GM23248 (cell line): ENCODE measurements around the gene TRPM3. TPM values are rescaled to one million over a fixed set of nuclear protein-coding genes. Genes with fewer than 3 reads are reported as not detected.

ENCODE experiments used
- DNase-seq: peaks from one replicate; pipeline ENCODE4 v3.0.0-alpha.2; 2015
- H2AFZ ChIP-seq: fragments of 200-600 bp; sonication (generic); 2 replicates; pipeline ENCODE4 v1.6.1; 2016; ENCODE audit warnings: antibody characterized with exemption
- H3F3A ChIP-seq: fragments of 200-600 bp; sonication (generic); 2 replicates; pipeline ENCODE4 v1.6.1; 2016; ENCODE audit warnings: mild to moderate bottlenecking, antibody characterized with exemption, mixed run types; ENCODE audit not compliant: insufficient read depth
- H3K27ac ChIP-seq: fragments of 200-600 bp; sonication (generic); 2 replicates; pipeline ENCODE4 v1.5.1; 2016; ENCODE audit warnings: mild to moderate bottlenecking
- H3K27me3 ChIP-seq: fragments of 200-600 bp; sonication (generic); replicated peaks from 2 replicates; pipeline ENCODE4 v1.6.1; 2016; ENCODE audit warnings: mild to moderate bottlenecking; ENCODE audit not compliant: insufficient read depth
- H3K36me3 ChIP-seq: fragments of 200-600 bp; sonication (generic); 2 replicates; pipeline ENCODE4 v1.6.1; 2016; ENCODE audit warnings: low read depth, mild to moderate bottlenecking
- H3K4me1 ChIP-seq: fragments of 200-600 bp; sonication (generic); 2 replicates; pipeline ENCODE4 v1.6.1; 2016; ENCODE audit warnings: mild to moderate bottlenecking; ENCODE audit not compliant: insufficient read depth
- H3K4me2 ChIP-seq: fragments of 200-600 bp; sonication (generic); one replicate; pipeline ENCODE4 v1.6.1; 2016; ENCODE audit warnings: mild to moderate bottlenecking; ENCODE audit not compliant: unreplicated experiment
- H3K4me3 ChIP-seq: fragments of 200-600 bp; sonication (generic); 2 replicates; pipeline ENCODE4 v1.5.1; 2016; ENCODE audit warnings: mild to moderate bottlenecking
- H3K79me2 ChIP-seq: fragments of 200-600 bp; sonication (generic); 2 replicates; pipeline ENCODE4 v1.6.1; 2016; ENCODE audit warnings: mild to moderate bottlenecking; ENCODE audit not compliant: insufficient read depth
- H3K9ac ChIP-seq: fragments of 200-600 bp; sonication (generic); 2 replicates; pipeline ENCODE4 v1.6.1; 2016; ENCODE audit warnings: mild to moderate bottlenecking
- H3K9me2 ChIP-seq: fragments of 200-600 bp; sonication (generic); 2 replicates; pipeline ENCODE4 v1.6.1; 2016; ENCODE audit warnings: mixed run types, mild to moderate bottlenecking, moderate library complexity; ENCODE audit not compliant: insufficient read depth
- H3K9me3 ChIP-seq: fragments of 200-600 bp; sonication (generic); one replicate; pipeline ENCODE4 v1.6.1; 2017; ENCODE audit warnings: low read depth
- H4K20me1 ChIP-seq: fragments of 200-600 bp; sonication (generic); 2 replicates; pipeline ENCODE4 v1.6.0; 2016; ENCODE audit not compliant: insufficient read depth
- EZH2 ChIP-seq: fragments of 200-600 bp; sonication (generic); IDR thresholded peaks from 2 replicates; pipeline ENCODE4 v1.6.1; 2018; ENCODE audit warnings: antibody characterized with exemption, mild to moderate bottlenecking; ENCODE audit not compliant: insufficient read depth, poor library complexity, severe bottlenecking
- EZH2phosphoT487 ChIP-seq: fragments of 200-600 bp; sonication (generic); IDR thresholded peaks from 2 replicates; pipeline ENCODE4 v1.6.1; 2018; ENCODE audit warnings: antibody characterized with exemption, moderate library complexity, mild to moderate bottlenecking, low read depth; ENCODE audit not compliant: insufficient read depth
- WGBS, 2 experiments: methylation state at CpG; one replicate each; pipeline ENCODE4 v1.1.6; 2015 to 2017; ENCODE audit warnings: low lambda C conversion rate in 2 of 2, low coverage in 1 of 2; ENCODE audit errors: missing lambda C conversion rate in 2 of 2; 5-methylcytosine and 5-hydroxymethylcytosine counted together
- in situ Hi-C: fragments of 300-500 bp; cut with MboI; formaldehyde crosslinking; loops from 2 replicates; pipeline ENCODE4 v1.15.0; 2020
- polyA plus RNA-seq: library from polyadenylated mRNA; unstranded; fragments of >200 nt; fragmentation: Nextera tagmentation; extraction: Ambion mirVana; gene quantifications from 2 replicates; pipeline ENCODE4 v1.2.1, GENCODE V29; 2016
- total RNA-seq: library from RNA; depleted of rRNA; stranded (reverse); fragments of >200 nt; shearing (Covaris generic); gene quantifications from 2 replicates; pipeline ENCODE4 v1.2.3, GENCODE V29; 2014

TRPM3 gene
- total and polyA plus RNA-seq, 2 experiments from 2014 or later, result not detected

DNA sequence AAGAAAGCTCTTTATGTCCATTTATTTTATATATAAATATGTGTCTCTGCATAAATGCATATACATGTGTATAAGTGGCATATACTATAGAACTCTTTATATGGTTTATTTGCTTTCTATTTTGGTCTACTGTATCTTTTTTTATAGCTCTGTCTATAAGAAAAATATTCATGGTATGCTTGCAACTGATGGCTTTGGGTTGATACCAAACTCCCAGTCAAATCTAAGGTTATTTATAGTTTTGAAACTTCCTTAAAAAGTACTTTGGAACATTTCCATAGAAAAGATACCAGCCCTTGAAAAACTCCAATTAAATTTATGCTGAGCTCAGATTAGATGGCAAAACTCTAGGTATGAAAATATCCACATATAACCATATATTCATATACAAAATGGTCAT lies 587.0 kb downstream of the TRPM3 start:
- Histone ChIP-seq H3K79me2 (no peaks in the 10 kb centered on the region), H4K20me1 (no peaks in the 10 kb centered on the region), H3F3A (no peaks in the 10 kb centered on the region; the same call in 1 of the 2 replicates), H3K9ac (no peak overlapping the region), H3K4me2 (no peak overlapping the region), H2AFZ (no peak overlapping the region), H3K27ac (no peak overlapping the region), H3K27me3 (no peaks in the 10 kb centered on the region), H3K4me3 (no peak overlapping the region), H3K9me2 (no peaks in the 10 kb centered on the region), H3K4me1 (peaks cover 18% of the 10 kb centered on the region), H3K36me3 (no peaks in the 10 kb centered on the region), H3K9me3 (no peaks in the 10 kb centered on the region)
- TF ChIP-seq EZH2phosphoT487 (no peak), EZH2 (no peak)
- no peak for DNase-seq
- in situ Hi-C loops, result no loop called here

DNA sequence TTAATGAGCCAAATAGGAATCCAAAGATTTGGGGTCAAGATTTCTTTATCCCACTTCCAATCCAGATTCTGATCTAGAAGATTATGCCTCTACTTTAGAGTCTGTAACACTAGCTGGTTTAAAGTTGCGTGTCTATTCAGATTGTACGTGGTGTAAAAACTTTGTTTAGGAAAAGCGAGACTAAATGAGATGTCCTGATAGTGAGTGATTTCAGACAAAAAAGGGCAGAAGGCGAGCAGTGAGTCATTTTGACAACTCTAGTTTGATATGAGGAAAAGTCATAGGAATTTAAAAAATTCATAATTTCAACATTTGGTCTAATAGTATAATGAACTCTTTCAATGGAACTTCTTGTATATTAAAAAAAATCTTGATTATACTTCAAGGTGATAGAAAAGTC lies 587.4 kb downstream of the TRPM3 start:
- H3K27ac ChIP-seq, result no peak overlapping the region
- no peak for TF ChIP-seq EZH2phosphoT487
- TF ChIP-seq EZH2, result no peak
- no peak overlapping the region for H3K4me2 ChIP-seq
- peaks cover 18% of the 10 kb centered on the region for H3K4me1 ChIP-seq
- H4K20me1 ChIP-seq, result no peaks in the 10 kb centered on the region
- H3K27me3 ChIP-seq, result no peaks in the 10 kb centered on the region
- no peaks in the 10 kb centered on the region for H3K36me3 ChIP-seq
- no peak overlapping the region for H2AFZ ChIP-seq
- no peaks in the 10 kb centered on the region for H3K9me3 ChIP-seq
- no peak overlapping the region for H3K9ac ChIP-seq
- no peak overlapping the region for H3K4me3 ChIP-seq
- in situ Hi-C loops, result no loop called here
- no peak for DNase-seq
- WGBS, 2 experiments, result 90 to 97% methylated on average over 4 of the region's 4 CpGs
- H3K79me2 ChIP-seq, result no peaks in the 10 kb centered on the region
- no peaks in the 10 kb centered on the region; the same call in 1 of the 2 replicates for H3F3A ChIP-seq
- no peaks in the 10 kb centered on the region for H3K9me2 ChIP-seq

DNA sequence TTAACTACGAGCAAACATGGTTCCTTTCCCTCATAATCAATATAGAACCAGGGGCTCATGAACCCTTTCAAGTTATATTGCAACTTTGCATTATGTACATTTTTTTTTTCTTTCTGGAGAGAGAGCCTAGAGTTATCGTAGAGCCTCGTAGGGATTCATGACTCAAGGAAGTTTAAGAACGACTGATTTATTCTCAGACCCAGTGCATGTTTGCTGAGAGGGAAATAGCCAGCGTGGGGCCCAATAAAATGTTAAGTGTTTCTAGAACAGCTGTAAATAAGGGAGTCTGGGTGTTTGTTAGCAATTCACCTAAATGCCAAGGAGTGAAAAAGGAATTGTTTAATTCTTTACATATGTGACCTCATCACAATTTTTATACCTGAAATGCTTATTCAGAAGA lies 587.9 kb downstream of the TRPM3 start:
- 81 to 87% methylated on average over 5 of the region's 5 CpGs for WGBS, 2 experiments
- H3F3A ChIP-seq, result no peaks in the 10 kb centered on the region; the same call in 1 of the 2 replicates
- H3K27ac ChIP-seq, result no peak overlapping the region
- in situ Hi-C loops, result no loop called here
- peaks cover 18% of the 10 kb centered on the region for H3K4me1 ChIP-seq
- no peaks in the 10 kb centered on the region for H4K20me1 ChIP-seq
- H3K9me2 ChIP-seq, result no peaks in the 10 kb centered on the region
- H3K79me2 ChIP-seq, result no peaks in the 10 kb centered on the region
- H3K36me3 ChIP-seq, result no peaks in the 10 kb centered on the region
- no peak overlapping the region for H3K9ac ChIP-seq
- H2AFZ ChIP-seq, result no peak overlapping the region
- H3K27me3 ChIP-seq, result no peaks in the 10 kb centered on the region
- no peak overlapping the region for H3K4me3 ChIP-seq
- no peak for DNase-seq
- H3K9me3 ChIP-seq, result no peaks in the 10 kb centered on the region
- H3K4me2 ChIP-seq, result no peak overlapping the region
- no peak for TF ChIP-seq EZH2

DNA sequence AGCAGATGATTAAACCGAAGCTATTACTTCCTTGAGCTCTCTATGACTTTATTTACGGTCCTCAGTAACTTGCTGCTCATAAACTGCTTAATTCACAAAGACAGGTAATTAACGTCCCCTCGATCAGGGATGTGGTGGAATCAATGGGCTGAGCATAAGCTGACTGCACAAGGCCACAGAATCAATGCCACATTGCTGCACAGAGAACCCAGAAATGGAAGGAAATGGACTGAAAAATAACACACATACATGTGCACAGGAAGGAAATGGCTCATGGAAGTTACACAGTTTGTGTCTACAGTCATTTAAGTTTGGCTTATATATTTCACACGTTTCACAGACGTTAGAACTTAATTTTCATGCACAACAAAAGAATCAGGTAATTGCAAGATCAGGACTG lies 588.7 kb downstream of the TRPM3 start:
- WGBS, 2 experiments, result 84 to 89% methylated on average over 6 of the region's 6 CpGs
- H3F3A ChIP-seq, result no peaks in the 10 kb centered on the region; the same call in 1 of the 2 replicates
- no peaks in the 10 kb centered on the region for H3K79me2 ChIP-seq
- no peaks in the 10 kb centered on the region for H3K9me3 ChIP-seq
- peaks cover 18% of the 10 kb centered on the region for H3K4me1 ChIP-seq
- no peak overlapping the region for H2AFZ ChIP-seq
- no peak overlapping the region for H3K27ac ChIP-seq
- no peaks in the 10 kb centered on the region for H3K36me3 ChIP-seq
- in situ Hi-C loops, result no loop called here
- no peaks in the 10 kb centered on the region for H4K20me1 ChIP-seq
- no peak overlapping the region for H3K4me2 ChIP-seq
- no peak for DNase-seq
- H3K27me3 ChIP-seq, result no peaks in the 10 kb centered on the region
- H3K4me3 ChIP-seq, result no peak overlapping the region
- no peak overlapping the region for H3K9ac ChIP-seq
- no peaks in the 10 kb centered on the region for H3K9me2 ChIP-seq
- TF ChIP-seq EZH2phosphoT487 (no peak), EZH2 (no peak)

DNA sequence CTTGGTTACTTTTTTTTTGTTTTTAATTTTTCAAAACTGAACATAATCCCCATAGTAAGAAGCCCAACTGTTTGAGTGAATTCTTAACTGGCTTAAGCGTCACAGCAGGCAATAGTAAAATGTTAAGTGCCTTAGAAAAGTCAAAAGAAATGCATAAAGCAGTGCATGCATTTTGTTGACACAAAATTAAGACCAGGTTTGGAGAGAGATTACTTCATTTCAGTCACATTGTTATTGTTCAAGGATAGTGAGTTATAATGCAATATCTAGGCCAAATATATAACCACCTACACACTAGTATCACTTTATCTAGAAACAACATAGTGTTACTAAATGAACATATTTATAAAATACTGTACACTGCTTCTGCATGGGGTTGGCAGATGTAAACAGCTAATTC lies 590.1 kb downstream of the TRPM3 start:
- no peak for TF ChIP-seq EZH2phosphoT487
- no peak for TF ChIP-seq EZH2
- Histone ChIP-seq H3K79me2 (no peaks in the 10 kb centered on the region), H2AFZ (no peak overlapping the region), H3K9me2 (no peaks in the 10 kb centered on the region), H3K27ac (no peak overlapping the region), H3K36me3 (no peaks in the 10 kb centered on the region), H3K27me3 (no peaks in the 10 kb centered on the region), H3K9ac (no peak overlapping the region), H3K4me2 (no peak overlapping the region), H3K4me1 (peaks cover 18% of the 10 kb centered on the region), H4K20me1 (no peaks in the 10 kb centered on the region), H3K4me3 (no peak overlapping the region), H3K9me3 (no peaks in the 10 kb centered on the region), H3F3A (peaks cover 2% of the 10 kb centered on the region; the same call in 1 of the 2 replicates)
- WGBS, 2 experiments, result 20 to 33% methylated on average over 1 of the region's 1 CpG
- in situ Hi-C loops, result no loop called here
- DNase-seq, result peak; percentile 37
